Small intestine (tissue), 4 donors: ENCODE data around the gene CRP. TPM values are rescaled to one million over a fixed set of nuclear protein-coding genes. Genes with fewer than 3 reads are reported as not detected.

Source experiments
- polyA plus RNA-seq, 4 donors: library from polyadenylated mRNA; stranded (reverse) in 3 of 4; unstranded in 1 of 4; fragments of 200-250 nt in 3 of 4; fragments of 120-200 nt in 1 of 4; gene quantifications; one replicate each; pipeline versions ENCODE4 v1.2.1 to v1.2.3, GENCODE V29; 2013
- donor health status: healthy with polysubstance abuse.
- donor health status: Bipolar disorder and iron deficiency.
- donor health status: healthy.

The CRP gene
- polyA plus RNA-seq, 4 donors: 0.21 TPM; not detected in 3

Other genes starting within 250 kb of the CRP start
- not detected for gene OR10J5, start 178.6 kb downstream of the CRP start, polyA plus RNA-seq
- gene APCS, start 126.8 kb downstream of the CRP start, polyA plus RNA-seq: under 1 TPM in 1 of 4 donors, not detected in 3; 0.07 TPM
- gene DUSP23, start 66.4 kb upstream of the CRP start, polyA plus RNA-seq: 100 to 1,000 TPM in 1 of 4 donors, 10 to 100 TPM in 3; 39.2 to 128 (median 85.4) TPM
- gene FCRL6, start 87.8 kb upstream of the CRP start, polyA plus RNA-seq: under 1 TPM in 3 of 4 donors, not detected in 1; 0.32 to 0.81 (median 0.40) TPM
- gene SLAMF8, start 112.3 kb upstream of the CRP start, polyA plus RNA-seq: 1 to 10 TPM in 3 of 4 donors, under 1 TPM in 1; 0.89 to 4.6 (median 4.2) TPM
- under 1 TPM in 2 of 4 donors, not detected in 2; 0.09 to 0.19 TPM for gene VSIG8, start 148.1 kb upstream of the CRP start, polyA plus RNA-seq
- 1 to 10 TPM in 1 of 4 donors, under 1 TPM in 2, not detected in 1; 0.35 to 1.1 (median 0.36) TPM for gene CFAP45, start 185.6 kb upstream of the CRP start, polyA plus RNA-seq
- 100 to 1,000 TPM; 244 to 472 (median 400) TPM for gene TAGLN2, start 210.9 kb upstream of the CRP start, polyA plus RNA-seq
- 10 to 100 TPM in 3 of 4 donors, 1 to 10 TPM in 1; 3.1 to 84.2 (median 26.4) TPM for gene IGSF9, start 231.0 kb upstream of the CRP start, polyA plus RNA-seq
- gene SLAMF9, start 239.6 kb upstream of the CRP start, polyA plus RNA-seq: under 1 TPM in 1 of 4 donors, not detected in 3; 0.12 TPM